A673 (cell line): ENCODE data around the gene CLSTN2.

ENCODE experiments used
- CTCF ChIP-seq: fragments of 300-800, 200-600 bp; sonication (generic); conservative IDR thresholded peaks from 2 replicates; pipeline ENCODE4 v1.5.1; 2017; ENCODE audit warnings: low read depth, mild to moderate bottlenecking, antibody characterized with exemption, low read length, moderate library complexity, mixed read lengths
- EZH2 ChIP-seq: fragments of 200-600 bp; sonication (generic); IDR thresholded peaks from 2 replicates; pipeline ENCODE4 v1.6.1; 2017; ENCODE audit warnings: borderline replicate concordance, low read depth, mild to moderate bottlenecking, mixed read lengths, antibody characterized with exemption, low read length; ENCODE audit not compliant: poor library complexity, severe bottlenecking

GRCh38 chr3:140238646-140239314 is 303.8 kb downstream of the CLSTN2 start:
- TF ChIP-seq EZH2 (no peak), CTCF (no peak)
